Esophagus squamous epithelium (tissue), 5 donors: Measurements from ENCODE around the gene NTF3. TPM values are rescaled to one million over a fixed set of nuclear protein-coding genes. Genes with fewer than 3 reads are reported as not detected.

Experiments
- DNase-seq: peaks from one replicate; lab custom pipeline; 2025; lab: John Stamatoyannopoulos, UW
- H3K27ac ChIP-seq, 4 donors: fragments of 200-600 bp; sonication (generic); one replicate each; pipeline ENCODE4 v1.5.1; 2016 to 2019; ENCODE audit warnings: mild to moderate bottlenecking in 1 of 4
- H3K27me3 ChIP-seq, 4 donors: fragments of 200-600 bp; sonication (generic); 1 replicate in 3 of 4; 2 replicates in 1 of 4; pipeline versions ENCODE4 v1.5.1 to v1.6.0; 2017 to 2021; ENCODE audit warnings: antibody characterized with exemption in 1 of 4
- H3K36me3 ChIP-seq, 3 donors: fragments of 200-600 bp; sonication (generic); one replicate each; pipeline ENCODE4 v1.5.1; 2016 to 2019
- H3K4me1 ChIP-seq, 3 donors: fragments of 200-600 bp; sonication (generic); one replicate each; pipeline ENCODE4 v1.5.1; 2017 to 2019
- H3K4me3 ChIP-seq, 4 donors: fragments of 200-600 bp; sonication (generic); 1 replicate in 3 of 4; 2 replicates in 1 of 4; pipeline ENCODE4 v1.5.1; 2016 to 2019; ENCODE audit warnings: mild to moderate bottlenecking in 2 of 4, moderate library complexity in 1 of 4
- H3K9me3 ChIP-seq, 3 donors: fragments of 200-600 bp; sonication (generic); one replicate each; pipeline ENCODE4 v1.5.1; 2016 to 2019
- CTCF ChIP-seq, 6 experiments: fragments of 450-650 bp in 4 of 6; fragments of 200-600 bp in 2 of 6; sonication (generic) in 2 of 6; IDR thresholded peaks; one replicate each; pipeline ENCODE4 v1.5.1; 2016 to 2019; ENCODE audit warnings: antibody characterized with exemption in 6 of 6, mild to moderate bottlenecking in 4 of 6, moderate library complexity in 4 of 6
- POLR2A ChIP-seq, 4 donors: fragments of 450-650 bp; IDR thresholded peaks; one replicate each; pipeline ENCODE4 v1.6.1; 2017; ENCODE audit warnings: antibody characterized with exemption in 4 of 4, mild to moderate bottlenecking in 4 of 4, moderate library complexity in 3 of 4
- WGBS, 2 donors: methylation state at CpG; one replicate each; pipeline ENCODE4 v1.1.5; 2018; 5-methylcytosine and 5-hydroxymethylcytosine counted together
- intact Hi-C: fragments of 100-400 bp; cut with DNase I; formaldehyde crosslinking; loops from one replicate; pipeline ENCODE4 v1.15.0; 2022
- total RNA-seq, 4 donors: library from RNA; depleted of rRNA; stranded (reverse); fragments of >200 nt; gene quantifications; one replicate each; pipeline ENCODE4 v1.1.0, GENCODE V29; 2016
- donor health status: DM: yes; HTN: yes; CAD: no.

NTF3 gene
- total RNA-seq, 4 donors from 2014 or later: 0.30 to 7.6 (median 1.9) TPM

GRCh38 chr12:5520831-5521230 lies 88.9 kb downstream of the NTF3 start:
- no peak overlapping the region for H3K27ac ChIP-seq
- WGBS, 2 donors: 85 to 94% methylated on average over 5 of the region's 5 CpGs
- H3K36me3 ChIP-seq: no peaks in the 10 kb centered on the region
- H3K27me3 ChIP-seq: peaks cover 0 to 5% (median 0%) of the 10 kb centered on the region in 4 donors
- TF ChIP-seq CTCF (IDR thresholded peaks at IDR 0.05): no peak
- no peaks in the 10 kb centered on the region for H3K4me1 ChIP-seq
- intact Hi-C loops: no loop called here
- H3K4me3 ChIP-seq: no peak overlapping the region
- no peaks in the 10 kb centered on the region for H3K9me3 ChIP-seq
- no peak for DNase-seq

GRCh38 chr12:5521456-5522325 lies 89.8 kb downstream of the NTF3 start:
- Histone ChIP-seq H3K4me3 (no peak overlapping the region), H3K36me3 (no peaks in the 10 kb centered on the region), H3K9me3 (no peaks in the 10 kb centered on the region), H3K4me1 (no peaks in the 10 kb centered on the region), H3K27ac (no peak overlapping the region), H3K27me3 (peaks cover 0 to 5% (median 0%) of the 10 kb centered on the region in 4 donors)
- TF ChIP-seq POLR2A (IDR thresholded peaks at IDR 0.05): no peak
- TF ChIP-seq CTCF (IDR thresholded peaks at IDR 0.05): no peak
- intact Hi-C loops: no loop called here
- no peak for DNase-seq
- WGBS, 2 donors: 87 to 91% methylated on average over 10 to 17 of the region's 20 CpGs

- no peak for TF ChIP-seq CTCF (IDR thresholded peaks at IDR 0.05)
- no peak for TF ChIP-seq POLR2A (IDR thresholded peaks at IDR 0.05)
- no peak overlapping the region for H3K27ac ChIP-seq
- peaks cover 0 to 5% (median 0%) of the 10 kb centered on the region in 4 donors for H3K27me3 ChIP-seq
- WGBS, 2 donors: 92 to 95% methylated on average over 4 to 11 of the region's 11 CpGs
- no peaks in the 10 kb centered on the region for H3K36me3 ChIP-seq
- intact Hi-C loops: no loop called here
- DNase-seq: no peak
- H3K9me3 ChIP-seq: no peaks in the 10 kb centered on the region
- no peaks in the 10 kb centered on the region for H3K4me1 ChIP-seq
- no peak overlapping the region for H3K4me3 ChIP-seq
These were observed 90.8 kb downstream of the NTF3 start for GRCh38 chr12:5522432-5523335.

- H3K9me3 ChIP-seq: no peaks in the 10 kb centered on the region
- 87 to 90% methylated on average over 23 of the region's 24 CpGs for WGBS, 2 donors
- no peak for TF ChIP-seq POLR2A (IDR thresholded peaks at IDR 0.05)
- no peak for TF ChIP-seq CTCF (IDR thresholded peaks at IDR 0.05)
- H3K27ac ChIP-seq: no peak overlapping the region
- H3K4me1 ChIP-seq: no peaks in the 10 kb centered on the region
- H3K4me3 ChIP-seq: no peak overlapping the region
- no peaks in the 10 kb centered on the region for H3K36me3 ChIP-seq
- H3K27me3 ChIP-seq: peaks cover 0 to 5% (median 0%) of the 10 kb centered on the region in 4 donors
- intact Hi-C loops: no loop called here
- DNase-seq: no peak
These were observed 91.6 kb downstream of the NTF3 start for GRCh38 chr12:5523396-5524115.
